ENCODE results near the gene ABCD4.
A peak's percentile ranks its signal among the peaks of the same experiment; 100 is the strongest.

The ABCD4 gene

GRCh38 chr14:74243051-74243450 is 59.7 kb downstream of the ABCD4 start:
- Histone ChIP-seq H3K4me3 (ENCODE audit: low read depth, low read length) (no peak overlapping the region), H3K9me3 (ENCODE audit: control insufficient read depth, insufficient read depth, low read depth, low read length) (no peaks in the 10 kb centered on the region), H3K27me3 (ENCODE audit: control insufficient read depth, insufficient read depth, low read length) (peaks cover 95% of the 10 kb centered on the region), H3K27ac (ENCODE audit: low read depth, low read length) (no peak overlapping the region), H3K9ac (ENCODE audit: low read length) (no peak overlapping the region), H3K36me3 (ENCODE audit: control insufficient read depth, insufficient read depth, low read length) (no peaks in the 10 kb centered on the region), H3K4me1 (ENCODE audit: control insufficient read depth, insufficient read depth, low read length) (peaks cover 27% of the 10 kb centered on the region)

- Histone ChIP-seq H3K36me3 (ENCODE audit: control insufficient read depth, insufficient read depth, low read length) (no peaks in the 10 kb centered on the region), H3K27me3 (ENCODE audit: control insufficient read depth, insufficient read depth, low read length) (peaks cover 98% of the 10 kb centered on the region), H3K4me3 (ENCODE audit: low read depth, low read length) (no peak overlapping the region), H3K4me1 (ENCODE audit: control insufficient read depth, insufficient read depth, low read length) (peaks cover 27% of the 10 kb centered on the region), H3K9me3 (ENCODE audit: control insufficient read depth, insufficient read depth, low read depth, low read length) (no peaks in the 10 kb centered on the region), H3K9ac (ENCODE audit: low read length) (no peak overlapping the region), H3K27ac (ENCODE audit: low read depth, low read length) (no peak overlapping the region)
Observed at GRCh38 chr14:74242780-74243042, 60.0 kb downstream of the ABCD4 start.

- no peak overlapping the region for H3K9ac ChIP-seq (ENCODE audit: low read length)
- H3K27me3 ChIP-seq (ENCODE audit: control insufficient read depth, insufficient read depth, low read length): peaks cover 100% of the 10 kb centered on the region
- peaks cover 27% of the 10 kb centered on the region for H3K4me1 ChIP-seq (ENCODE audit: control insufficient read depth, insufficient read depth, low read length)
- no peak overlapping the region for H3K27ac ChIP-seq (ENCODE audit: low read depth, low read length)
- peak overlapping the region; percentile 62 for H3K4me3 ChIP-seq (ENCODE audit: low read depth, low read length)
- no peaks in the 10 kb centered on the region for H3K36me3 ChIP-seq (ENCODE audit: control insufficient read depth, insufficient read depth, low read length)
- no peaks in the 10 kb centered on the region for H3K9me3 ChIP-seq (ENCODE audit: control insufficient read depth, insufficient read depth, low read depth, low read length)
Observed at GRCh38 chr14:74242021-74242779, 60.5 kb downstream of the ABCD4 start.

GRCh38 chr14:74241652-74242017 is 61.1 kb downstream of the ABCD4 start:
- Histone ChIP-seq H3K36me3 (ENCODE audit: control insufficient read depth, insufficient read depth, low read length) (no peaks in the 10 kb centered on the region), H3K4me3 (ENCODE audit: low read depth, low read length) (peak overlapping the region; percentile 62), H3K9me3 (ENCODE audit: control insufficient read depth, insufficient read depth, low read depth, low read length) (no peaks in the 10 kb centered on the region), H3K9ac (ENCODE audit: low read length) (no peak overlapping the region), H3K27me3 (ENCODE audit: control insufficient read depth, insufficient read depth, low read length) (peaks cover 100% of the 10 kb centered on the region), H3K27ac (ENCODE audit: low read depth, low read length) (no peak overlapping the region), H3K4me1 (ENCODE audit: control insufficient read depth, insufficient read depth, low read length) (peaks cover 23% of the 10 kb centered on the region)

GRCh38 chr14:74240794-74241651 is 61.7 kb downstream of the ABCD4 start:
- H3K4me3 ChIP-seq (ENCODE audit: low read depth, low read length): peak overlapping the region; percentile 62
- no peaks in the 10 kb centered on the region for H3K36me3 ChIP-seq (ENCODE audit: control insufficient read depth, insufficient read depth, low read length)
- H3K4me1 ChIP-seq (ENCODE audit: control insufficient read depth, insufficient read depth, low read length): peaks cover 19% of the 10 kb centered on the region
- peaks cover 98% of the 10 kb centered on the region for H3K27me3 ChIP-seq (ENCODE audit: control insufficient read depth, insufficient read depth, low read length)
- no peak overlapping the region for H3K27ac ChIP-seq (ENCODE audit: low read depth, low read length)
- no peaks in the 10 kb centered on the region for H3K9me3 ChIP-seq (ENCODE audit: control insufficient read depth, insufficient read depth, low read depth, low read length)
- no peak overlapping the region for H3K9ac ChIP-seq (ENCODE audit: low read length)

- Histone ChIP-seq H3K4me3 (ENCODE audit: low read depth, low read length) (peak overlapping the region; percentile 62), H3K27ac (ENCODE audit: low read depth, low read length) (no peak overlapping the region), H3K27me3 (ENCODE audit: control insufficient read depth, insufficient read depth, low read length) (peaks cover 96% of the 10 kb centered on the region), H3K9me3 (ENCODE audit: control insufficient read depth, insufficient read depth, low read depth, low read length) (no peaks in the 10 kb centered on the region), H3K4me1 (ENCODE audit: control insufficient read depth, insufficient read depth, low read length) (peaks cover 19% of the 10 kb centered on the region), H3K9ac (ENCODE audit: low read length) (no peak overlapping the region), H3K36me3 (ENCODE audit: control insufficient read depth, insufficient read depth, low read length) (no peaks in the 10 kb centered on the region)
Observed at GRCh38 chr14:74239848-74240793, 62.6 kb downstream of the ABCD4 start.

GRCh38 chr14:74238974-74239847 is 63.5 kb downstream of the ABCD4 start, which contains the start of gene VSX2:
TSS of gene VSX2 (plus strand) at chr14:74239449. CDS start at chr14:74239562, 113 bp downstream.
- Histone ChIP-seq H3K9ac (ENCODE audit: low read length) (no peak within 1 kb of the TSS), H3K27ac (ENCODE audit: low read depth, low read length) (no peak within 1 kb of the TSS), H3K27me3 (ENCODE audit: control insufficient read depth, insufficient read depth, low read length) (peaks cover 96% of the 10 kb centered on the region), H3K36me3 (ENCODE audit: control insufficient read depth, insufficient read depth, low read length) (no peaks in the 10 kb centered on the region), H3K4me1 (ENCODE audit: control insufficient read depth, insufficient read depth, low read length) (peaks cover 19% of the 10 kb centered on the region), H3K9me3 (ENCODE audit: control insufficient read depth, insufficient read depth, low read depth, low read length) (no peaks in the 10 kb centered on the region), H3K4me3 (ENCODE audit: low read depth, low read length) (peak within 1 kb of the TSS; percentile 62)

GRCh38 chr14:74237441-74237840 is 65.3 kb downstream of the ABCD4 start:
- Histone ChIP-seq H3K4me1 (ENCODE audit: control insufficient read depth, insufficient read depth, low read length) (peaks cover 17% of the 10 kb centered on the region), H3K9ac (ENCODE audit: low read length) (no peak overlapping the region), H3K4me3 (ENCODE audit: low read depth, low read length) (no peak overlapping the region), H3K27ac (ENCODE audit: low read depth, low read length) (no peak overlapping the region), H3K36me3 (ENCODE audit: control insufficient read depth, insufficient read depth, low read length) (no peaks in the 10 kb centered on the region), H3K27me3 (ENCODE audit: control insufficient read depth, insufficient read depth, low read length) (peaks cover 88% of the 10 kb centered on the region), H3K9me3 (ENCODE audit: control insufficient read depth, insufficient read depth, low read depth, low read length) (peaks cover 2% of the 10 kb centered on the region; the same call in 1 of the 2 replicates)

Measured in HUES6 (cell line).